RPMI8226 (cell line): ENCODE results near the gene LILRA6.
A peak's percentile ranks its signal among the peaks of the same experiment; 100 is the strongest.
"Not testable (repeated sequence)": the region's sequence is repeated elsewhere in the genome, so short reads cannot be mapped to it uniquely, and the experiment has no call there.

Experiments used
- DNase-seq: peaks from one replicate; pipeline ENCODE4 v3.0.0-alpha.2; 2015

Gene LILRA6

DNA sequence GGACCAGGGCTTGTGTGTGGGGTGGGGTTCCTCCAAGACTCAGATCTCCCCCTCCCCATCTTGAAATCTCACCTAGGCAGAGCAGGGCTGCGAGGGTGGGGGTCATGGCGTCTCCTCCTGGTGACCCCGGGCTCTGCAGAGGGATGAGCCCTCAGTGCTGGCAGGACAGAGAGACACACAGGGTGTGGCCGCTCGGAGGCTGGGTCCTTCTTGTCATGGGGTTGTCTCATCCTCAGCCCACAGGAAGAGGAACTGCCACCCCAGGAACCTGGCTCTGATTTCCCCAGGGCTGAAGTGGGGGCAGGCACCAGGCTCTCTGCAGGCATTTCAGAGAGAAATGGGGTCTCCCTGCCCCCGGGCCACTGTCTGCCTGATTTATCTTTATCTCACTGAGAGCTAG, at the start of gene LILRA6:
TSS of gene LILRA6 (minus strand) at position 145 of the 400 bp plus-strand sequence.
- not testable (repeated sequence) for DNase-seq

DNA sequence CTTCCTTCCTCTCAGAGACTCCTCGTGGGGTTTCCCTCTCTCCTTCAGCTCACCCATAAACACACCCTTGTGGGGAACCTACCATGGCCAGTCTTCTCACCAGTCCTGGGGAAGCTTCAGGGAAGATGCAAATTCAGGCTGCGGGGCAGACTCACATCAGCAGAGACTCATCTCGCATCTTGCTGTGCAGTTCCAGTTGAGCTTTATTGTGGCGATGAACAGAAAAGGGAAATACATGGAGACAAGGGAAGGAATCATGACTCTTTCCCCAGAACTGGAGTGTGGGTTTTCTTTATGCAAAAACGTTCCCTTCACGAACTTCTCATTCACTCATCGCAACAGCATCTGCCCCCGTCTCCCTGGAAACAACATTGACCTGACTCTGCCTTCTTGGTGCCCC, 46.6 kb upstream of the LILRA6 start:
- not testable (repeated sequence) for DNase-seq

DNA sequence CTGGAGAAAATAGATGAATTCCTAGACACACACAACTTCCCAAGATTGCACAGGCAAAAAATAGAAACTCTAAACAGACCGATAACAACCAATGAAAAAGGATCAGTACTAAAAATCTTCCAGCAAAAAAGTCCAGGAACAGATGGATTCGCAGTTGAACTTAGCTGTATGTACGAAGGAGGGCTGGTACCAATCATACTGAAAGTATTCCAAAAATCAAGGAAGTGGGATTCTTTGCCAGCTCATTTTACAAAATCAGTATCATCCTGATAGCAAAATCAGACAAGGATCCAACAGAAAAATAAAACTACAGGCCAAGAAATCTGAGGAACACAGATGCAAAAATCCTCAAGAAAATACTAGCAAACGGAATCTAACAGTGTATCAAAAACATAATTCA, 44.9 kb upstream of the LILRA6 start:
- DNase-seq = no peak

DNA sequence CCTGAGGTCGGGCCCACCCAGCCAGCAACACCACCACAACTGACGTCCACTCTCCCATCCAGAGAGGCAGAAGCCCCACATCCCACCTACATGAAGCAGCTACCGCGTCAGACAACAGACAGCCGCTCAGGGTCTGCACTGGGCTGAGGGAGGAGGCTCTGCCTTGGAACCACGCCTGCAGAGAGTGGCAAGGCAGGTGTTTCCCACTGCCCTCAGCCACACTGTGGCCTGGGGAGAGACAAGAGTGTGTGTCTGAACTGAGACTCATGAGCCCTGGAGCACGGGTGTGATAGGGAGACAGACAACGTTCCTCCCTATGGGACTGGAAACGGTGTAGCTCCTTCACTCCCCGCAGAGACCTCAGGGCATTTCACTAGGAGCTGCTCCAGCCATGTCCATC, 43.7 kb upstream of the LILRA6 start:
- peak; percentile 30 for DNase-seq

DNA sequence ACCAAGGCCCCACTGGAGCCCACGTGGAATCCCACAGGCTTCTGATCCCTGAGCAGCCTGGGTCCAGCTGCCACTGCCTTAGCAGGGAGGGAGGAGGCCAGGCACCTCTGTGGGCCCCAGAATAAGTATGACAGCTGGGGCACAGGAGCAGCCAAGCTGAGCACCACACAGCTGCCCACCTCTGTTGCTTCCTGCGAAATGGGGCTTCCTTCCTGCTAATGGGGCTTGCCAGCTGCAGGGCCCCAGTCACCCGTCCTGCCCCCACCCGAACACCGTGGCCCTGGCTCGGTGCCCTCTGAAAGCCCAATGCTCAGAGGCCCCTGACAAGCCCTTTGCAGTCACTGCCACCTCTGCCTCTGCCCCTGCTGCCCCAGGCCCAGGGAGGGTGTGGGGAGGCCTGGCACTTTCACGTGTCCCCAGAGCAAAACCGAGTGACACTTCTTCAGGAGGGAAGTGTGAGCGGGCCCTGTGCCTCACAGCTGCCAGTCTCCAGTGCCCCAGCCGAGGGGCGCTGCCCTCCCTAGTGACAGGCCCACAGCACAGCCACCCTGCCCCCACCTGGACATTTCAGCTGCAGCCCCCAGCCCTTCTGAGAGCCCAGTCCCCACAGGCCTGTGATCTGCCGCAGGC, 43.0 kb upstream of the LILRA6 start:
- peak; percentile 72 for DNase-seq

DNA sequence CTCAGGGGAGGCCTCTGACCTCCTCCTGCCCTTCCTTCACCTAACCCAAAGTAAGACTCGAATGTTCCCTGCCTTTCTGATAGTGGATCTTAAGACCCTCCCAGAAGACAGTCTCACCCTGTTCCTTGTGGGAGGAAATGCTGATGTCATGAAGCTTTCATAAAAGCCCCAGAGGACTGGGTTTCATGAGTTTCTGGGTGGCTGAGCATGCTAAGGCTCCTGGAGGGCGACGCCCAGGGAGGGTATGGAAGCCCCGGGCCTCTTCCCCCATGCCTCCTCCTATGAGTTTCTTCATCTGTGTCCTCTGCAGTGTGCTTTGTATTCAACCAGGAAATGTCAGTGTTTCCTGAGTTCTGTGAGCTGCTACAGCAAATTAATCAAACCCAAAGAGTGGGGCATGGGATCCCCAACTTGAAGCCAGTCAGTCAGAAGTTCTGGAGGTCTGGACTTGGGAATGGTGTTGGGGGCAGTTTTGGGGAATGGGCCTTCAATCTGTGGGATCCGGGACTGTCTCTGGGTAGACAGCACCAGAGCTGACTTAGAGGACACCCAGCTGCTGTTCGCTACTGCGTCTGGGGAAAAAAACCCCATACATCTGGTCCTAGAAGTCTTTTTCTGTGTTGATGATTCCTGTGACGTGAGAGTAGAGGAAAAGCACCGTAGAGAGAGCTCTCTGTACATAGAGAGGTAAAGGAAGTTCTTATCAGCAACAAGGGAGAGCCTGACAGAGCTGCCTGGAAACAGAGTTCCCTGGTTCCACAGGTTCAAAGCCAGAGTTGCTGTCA, 40.3 kb upstream of the LILRA6 start:
- DNase-seq = no peak

DNA sequence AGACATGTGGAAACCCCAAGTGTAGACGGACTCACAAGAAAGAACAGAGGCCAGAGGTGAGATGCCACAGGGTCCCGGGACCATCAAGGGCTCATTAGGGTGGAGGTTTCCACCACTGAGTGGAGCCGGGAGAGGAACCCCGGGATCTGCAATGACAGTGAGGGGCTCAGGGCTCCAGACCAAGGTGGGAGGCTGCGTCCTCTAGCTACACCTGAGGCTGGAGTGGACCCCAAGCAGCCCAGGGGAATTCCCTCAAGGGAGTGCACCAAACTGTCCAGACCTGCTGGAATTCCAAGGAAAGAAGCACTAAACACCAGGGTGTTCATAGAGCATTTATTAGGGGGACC, 39.1 kb upstream of the LILRA6 start:
- DNase-seq = not testable (repeated sequence)

DNA sequence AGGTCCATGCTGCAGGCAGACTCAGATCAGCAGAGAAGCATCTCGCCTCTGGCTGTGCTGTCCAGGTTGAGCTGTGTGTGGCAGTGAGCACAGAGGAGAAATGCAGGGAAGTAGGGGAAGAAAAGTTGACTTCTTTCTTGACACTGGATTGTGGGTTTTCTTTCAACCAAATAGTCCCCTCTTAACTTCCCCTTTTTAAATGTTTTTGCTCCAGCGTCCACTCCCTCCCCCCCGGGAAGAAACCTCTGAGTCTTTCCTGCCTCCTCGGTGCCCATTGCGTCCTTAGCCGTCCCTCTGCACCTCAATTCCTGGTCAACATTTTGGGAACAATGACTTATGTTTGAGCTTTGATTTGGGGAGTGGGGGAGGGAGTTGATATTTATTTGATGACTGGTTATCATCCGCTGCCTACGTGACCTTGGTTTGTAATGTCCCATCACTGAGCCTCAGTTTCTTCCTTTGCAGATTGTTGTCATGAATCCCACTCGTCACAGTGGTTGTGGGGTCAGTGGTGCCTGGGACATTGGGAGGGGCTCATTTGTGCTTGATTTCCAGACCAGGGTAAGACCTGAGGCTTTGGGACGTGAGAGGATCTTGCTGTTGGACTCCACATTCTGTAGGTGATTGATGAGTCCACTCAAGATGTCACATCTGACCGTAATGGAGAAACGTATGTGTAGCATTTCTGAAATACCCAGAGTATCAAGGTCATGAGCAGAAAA, 38.6 kb upstream of the LILRA6 start, which contains the start of gene LILRB2:
TSS of gene LILRB2 (minus strand) at position 104 of the 722 bp plus-strand sequence. CDS start 614 bp downstream, outside the sequence.
- DNase-seq = no peak

DNA sequence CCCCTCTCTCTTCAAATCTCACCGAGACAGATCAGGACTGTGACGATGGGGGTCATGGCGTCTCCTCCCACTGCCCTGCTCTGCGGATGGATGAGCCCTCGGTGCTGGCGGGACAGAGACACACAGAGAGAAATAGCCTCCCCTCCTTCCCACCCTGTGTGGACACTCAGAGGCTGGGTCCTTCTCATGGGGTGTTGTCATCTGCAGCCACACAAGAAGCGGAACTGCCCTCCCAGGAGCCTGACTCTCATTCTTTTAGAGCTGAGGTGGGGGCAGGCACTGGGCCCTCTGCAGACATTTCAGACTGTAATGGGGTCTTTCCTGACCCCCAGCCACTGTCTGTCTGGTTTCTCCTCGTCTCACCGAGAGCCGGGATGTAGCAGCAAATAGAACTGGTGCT, 37.9 kb upstream of the LILRA6 start:
- not testable (repeated sequence) for DNase-seq

DNA sequence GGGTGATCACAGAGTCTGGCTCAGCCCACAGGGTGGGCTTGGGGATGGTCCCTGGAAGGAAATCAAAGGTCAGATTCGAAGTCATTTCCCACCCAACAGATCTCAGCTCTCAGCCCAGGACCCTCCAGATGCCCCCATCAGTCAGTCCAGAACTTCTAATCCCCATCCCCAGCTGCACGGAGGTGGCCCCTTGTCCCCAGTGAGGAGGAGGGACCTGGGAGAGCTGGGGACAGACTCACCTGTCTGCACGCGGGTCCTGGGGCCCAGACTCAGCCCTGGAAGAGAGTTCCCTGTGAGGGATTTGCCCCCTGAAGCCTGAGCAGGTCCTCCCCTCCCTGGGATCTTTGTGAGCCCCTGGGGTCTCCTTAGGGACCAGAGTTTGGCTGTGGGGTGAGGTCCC, 37.4 kb upstream of the LILRA6 start:
- DNase-seq = not testable (repeated sequence)

DNA sequence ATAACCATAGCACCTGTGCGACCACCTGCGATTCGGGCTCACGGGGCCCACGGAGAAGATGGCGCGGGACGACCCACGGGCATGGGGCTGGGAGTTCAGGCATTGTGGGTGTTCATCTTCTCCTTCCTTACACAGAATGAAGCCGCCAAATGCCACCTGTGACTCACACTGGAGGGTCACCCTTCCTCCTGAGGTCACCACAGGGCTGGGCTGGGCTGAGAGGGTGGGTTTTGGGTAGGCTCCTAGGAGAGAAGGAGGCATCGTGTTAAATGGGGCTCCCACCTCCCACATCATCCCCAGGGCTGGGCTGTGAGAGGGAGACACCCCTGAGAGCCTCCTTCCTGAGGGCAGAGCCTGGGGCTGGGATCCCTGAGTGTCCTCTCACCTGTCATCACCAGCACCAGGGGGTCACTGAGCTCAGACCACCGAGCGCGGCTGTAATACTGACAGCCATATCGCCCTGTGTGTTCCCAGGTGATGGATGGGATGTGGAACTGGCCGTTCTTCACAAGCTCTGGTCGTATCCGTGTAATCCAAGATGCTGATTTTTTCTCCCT, 36.9 kb upstream of the LILRA6 start:
- DNase-seq = no peak

DNA sequence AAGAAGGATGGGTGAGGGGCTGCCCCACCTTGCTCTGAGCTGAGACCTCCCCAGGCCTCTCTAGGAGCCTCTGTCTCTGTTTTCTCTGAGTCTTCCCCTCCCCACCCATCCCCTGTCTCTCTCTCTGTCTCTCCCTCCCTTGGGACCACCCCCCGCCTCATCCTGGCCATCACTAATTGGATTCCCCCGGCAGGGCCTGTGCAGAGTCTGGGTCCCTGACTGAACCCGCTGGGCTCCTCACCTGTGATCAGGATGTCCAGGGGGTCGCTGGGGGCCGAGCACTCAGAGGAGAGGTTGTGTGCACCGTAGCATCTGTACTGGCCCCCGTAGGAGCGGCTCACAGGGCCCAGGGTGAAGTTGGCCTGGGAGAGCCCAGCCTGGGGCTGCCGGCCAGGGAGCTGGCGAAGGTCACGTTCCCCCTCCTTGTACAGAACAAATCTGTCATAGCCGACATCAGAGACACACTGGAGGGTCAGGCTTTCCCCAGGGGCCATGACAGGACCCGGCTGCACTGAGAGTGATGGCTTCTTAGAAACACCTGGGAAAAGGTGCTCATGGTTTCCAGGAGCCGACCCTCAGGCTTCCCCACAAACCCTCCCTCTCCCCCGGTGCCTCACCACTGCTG, 36.1 kb upstream of the LILRA6 start:
- DNase-seq = not testable (repeated sequence)

DNA sequence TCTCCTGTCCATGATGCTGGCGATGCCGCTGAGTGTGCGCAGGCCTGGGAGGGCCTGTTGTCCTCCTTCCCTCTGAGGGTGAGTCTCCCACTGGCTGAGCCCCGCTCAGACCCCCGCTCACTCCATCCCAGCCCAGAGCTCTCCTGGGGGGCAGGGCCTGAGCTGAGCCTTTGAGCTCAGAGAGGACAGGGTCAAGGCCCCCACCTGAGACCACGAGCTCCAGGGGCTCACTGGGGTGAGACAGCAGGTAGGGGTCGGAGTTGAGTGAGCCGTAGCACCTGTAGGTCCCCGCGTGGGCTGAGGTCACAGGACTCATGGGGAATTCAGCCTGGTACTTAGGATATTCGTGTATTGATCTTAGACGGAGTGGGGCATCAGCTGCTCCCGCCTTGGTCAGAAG, 35.5 kb upstream of the LILRA6 start:
- not testable (repeated sequence) for DNase-seq

DNA sequence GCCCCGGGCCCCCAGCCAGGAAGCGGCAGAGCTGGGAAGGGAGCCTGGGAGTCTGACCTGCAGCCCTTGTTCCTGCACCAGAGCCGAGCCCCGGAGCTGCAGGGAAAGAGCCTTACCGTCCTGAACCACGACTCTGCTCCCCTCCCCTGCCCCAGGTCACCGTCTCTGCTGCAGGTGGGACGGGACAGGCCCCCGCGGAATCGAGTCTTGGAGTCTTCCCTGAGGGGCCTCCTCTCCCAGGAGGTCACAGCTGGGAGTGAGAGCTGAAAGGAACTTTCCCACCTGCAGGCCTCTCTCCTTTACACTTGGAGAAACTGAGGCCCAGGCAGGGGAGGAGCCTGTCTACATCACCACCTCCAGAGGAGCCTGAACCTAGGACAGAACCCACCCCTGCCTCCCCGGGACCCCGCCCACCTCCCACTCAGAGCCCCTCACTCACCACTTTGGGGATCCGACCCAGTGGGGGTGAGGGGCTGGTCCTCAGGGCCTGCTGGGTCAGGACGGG, 34.6 kb upstream of the LILRA6 start:
- DNase-seq = not testable (repeated sequence)

DNA sequence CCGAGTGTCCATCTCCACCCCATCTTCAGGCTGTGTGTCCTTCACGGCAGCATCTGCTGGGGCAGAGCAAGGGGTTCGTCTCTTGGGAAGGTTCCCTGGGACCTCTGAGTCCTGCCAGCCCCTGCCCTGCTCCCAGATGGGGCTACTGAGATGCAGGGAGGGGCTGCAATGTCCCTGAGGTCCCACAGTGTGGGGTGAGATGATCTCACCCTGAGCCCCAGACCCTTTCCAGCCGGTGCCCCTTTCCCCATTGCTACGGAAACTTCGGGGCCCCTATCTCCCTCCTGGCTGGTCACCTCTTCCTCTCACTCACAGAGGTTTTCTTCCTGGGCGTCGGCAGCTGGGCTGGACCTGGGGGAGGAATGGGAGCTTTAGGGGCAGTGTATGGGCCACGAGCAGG, 33.4 kb upstream of the LILRA6 start:
- no peak for DNase-seq

DNA sequence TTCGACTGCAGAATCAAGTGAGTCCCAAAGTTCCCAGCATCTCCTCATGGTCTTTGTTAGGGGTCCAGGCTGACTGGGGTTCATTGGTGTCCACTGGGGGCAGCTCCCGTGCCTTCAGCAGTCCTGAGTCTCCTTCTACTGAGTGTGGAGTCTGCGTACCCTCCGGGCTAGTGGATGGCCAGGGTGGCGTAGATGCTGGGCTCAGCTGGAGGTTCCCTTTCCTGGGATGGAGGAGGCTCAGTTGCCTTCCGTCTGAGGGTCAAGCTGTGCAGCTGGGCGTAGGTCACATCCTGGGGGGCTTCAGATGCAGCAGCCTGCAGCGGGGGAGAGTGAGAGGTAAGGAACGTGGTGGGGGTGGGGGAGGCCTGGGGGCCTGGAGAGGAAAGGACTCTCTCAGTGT, 31.9 kb upstream of the LILRA6 start:
- not testable (repeated sequence) for DNase-seq

DNA sequence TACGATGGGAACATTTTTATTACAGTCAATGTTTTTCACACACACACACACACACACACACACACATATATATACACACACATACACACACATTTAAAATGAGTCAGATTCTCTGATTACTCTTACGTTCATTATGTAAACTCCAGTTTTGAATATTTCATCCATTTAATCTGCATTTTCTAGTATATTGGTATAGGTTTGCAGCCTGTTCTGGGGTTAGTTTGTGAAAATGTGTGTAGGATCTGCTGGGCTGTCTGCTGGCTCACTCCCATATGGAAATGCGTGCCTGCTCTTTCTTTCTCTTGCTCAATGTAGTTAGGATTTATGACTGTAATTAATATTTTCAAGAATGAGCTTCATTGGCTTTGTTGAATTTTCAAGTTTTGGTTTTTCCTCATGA, 31.2 kb upstream of the LILRA6 start:
- DNase-seq = no peak

DNA sequence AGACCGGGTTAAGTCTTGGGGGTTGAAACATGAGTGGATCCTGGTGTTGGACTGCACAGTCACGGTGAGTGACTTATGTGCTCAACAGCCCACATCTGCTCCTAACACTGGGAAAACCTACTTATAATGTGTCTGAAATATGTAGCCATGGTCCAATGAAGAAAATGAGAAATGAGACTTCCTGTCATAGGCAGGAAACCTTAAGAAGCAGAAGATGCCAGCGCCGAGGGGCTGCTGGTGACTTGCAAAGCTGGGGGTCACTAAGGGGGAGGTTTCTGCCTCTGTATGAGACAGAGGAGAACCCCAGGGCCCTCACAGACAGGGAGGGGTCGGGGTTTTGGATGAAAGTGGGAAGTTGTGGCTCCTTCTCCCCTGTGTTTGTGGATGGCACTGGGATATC, 29.6 kb upstream of the LILRA6 start:
- DNase-seq = not testable (repeated sequence)

DNA sequence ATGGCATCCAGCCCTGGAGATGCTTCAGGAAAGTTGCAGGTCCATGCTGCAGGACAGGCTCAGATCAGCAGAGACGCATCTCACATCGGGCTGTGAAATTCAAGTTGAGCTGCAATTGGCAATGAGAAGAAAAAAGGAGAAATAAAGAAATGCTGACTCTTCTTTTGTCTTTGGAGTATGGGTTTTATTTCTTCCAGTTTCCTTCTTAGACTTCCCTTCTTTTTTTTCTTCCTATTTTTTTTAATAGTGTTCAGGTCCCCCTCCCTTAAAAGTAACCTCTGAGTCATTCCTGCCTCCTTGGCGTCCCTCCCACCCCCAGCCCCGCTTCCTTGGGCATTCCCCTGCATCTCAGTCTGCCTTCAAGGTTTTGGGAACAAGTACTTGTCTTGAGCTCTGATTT, 29.0 kb upstream of the LILRA6 start:
- not testable (repeated sequence) for DNase-seq

DNA sequence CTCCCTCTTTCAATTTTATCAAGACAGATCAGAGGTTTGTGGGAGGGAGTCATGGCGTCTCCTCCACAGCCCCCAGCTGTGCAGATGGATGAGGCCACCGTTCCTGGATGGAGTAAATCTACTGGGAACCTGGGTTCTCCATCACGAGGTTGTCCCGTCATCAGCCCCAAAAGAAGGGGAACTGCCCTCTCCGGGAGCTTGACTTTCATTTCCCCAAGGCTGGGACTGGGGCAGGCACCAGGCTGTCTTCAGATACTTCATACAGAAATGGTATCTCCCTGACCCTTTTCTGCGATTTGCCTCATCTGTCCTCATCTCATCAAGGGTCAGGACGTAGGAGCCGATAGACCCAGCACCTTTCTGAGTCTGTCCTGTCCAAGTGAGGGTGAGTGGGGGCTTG, 28.5 kb upstream of the LILRA6 start:
- DNase-seq = no peak

DNA sequence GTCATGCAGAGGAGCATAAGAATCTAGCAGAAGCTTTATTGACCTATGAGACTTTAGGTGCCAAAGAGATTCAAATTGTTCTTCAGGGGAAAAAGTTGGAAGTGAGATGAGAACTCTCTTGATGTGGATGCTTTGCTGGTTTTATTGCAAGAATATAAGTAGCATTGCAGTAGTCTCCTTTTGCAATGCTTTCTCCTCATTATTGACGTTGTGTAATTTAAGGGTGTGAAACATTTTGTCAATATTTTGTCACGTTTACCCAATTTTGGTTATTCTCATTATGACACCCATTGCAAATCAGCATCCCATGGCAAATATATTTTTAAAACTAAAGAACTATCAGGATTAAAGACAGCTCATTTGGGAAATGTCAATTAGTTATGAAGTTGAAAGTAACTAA, 26.3 kb upstream of the LILRA6 start:
- no peak for DNase-seq

DNA sequence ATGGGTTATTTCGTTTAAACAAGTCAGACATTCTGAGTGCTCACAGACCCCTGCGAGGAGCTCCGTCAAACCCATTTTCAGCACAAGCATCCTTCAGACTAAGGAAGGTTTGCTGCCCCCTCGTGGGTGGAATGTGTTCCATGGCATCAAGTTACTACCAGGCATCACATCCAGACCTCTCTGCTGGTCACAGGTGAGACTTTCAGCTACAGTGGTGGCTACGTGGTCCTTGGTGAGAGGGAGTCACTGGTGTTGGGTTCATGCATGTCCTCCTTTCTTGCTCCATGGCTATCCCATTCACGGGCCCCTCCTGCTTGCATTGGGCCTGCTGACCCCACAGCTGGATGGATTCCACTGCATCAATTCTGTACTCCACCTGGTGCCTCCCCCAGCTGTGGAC, 23.5 kb upstream of the LILRA6 start:
- DNase-seq = peak; percentile 90

DNA sequence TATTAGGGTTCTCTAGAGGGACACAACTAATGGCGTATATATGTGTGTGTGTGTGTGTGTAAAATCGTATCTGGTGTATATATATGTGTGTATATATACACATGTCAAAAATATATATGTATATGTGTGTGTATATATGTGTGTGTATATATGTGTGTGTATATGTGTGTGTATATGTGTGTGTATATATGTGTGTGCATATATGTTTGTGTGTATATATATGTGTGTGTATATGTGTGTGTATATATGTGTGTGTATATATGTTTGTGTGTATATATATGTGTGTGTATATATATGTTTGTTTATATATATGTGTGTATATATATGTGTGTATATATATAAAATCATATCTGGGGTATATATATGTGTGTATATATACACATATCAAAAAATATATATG, 19.9 kb upstream of the LILRA6 start:
- DNase-seq = no peak
